Neuron (in vitro differentiated cells): ENCODE results near the gene CFAP410.
"Not testable (repeated sequence)": the region's sequence is repeated elsewhere in the genome, so short reads cannot be mapped to it uniquely, and the experiment has no call there.

Experiments used
- H2AFZ ChIP-seq: one replicate; pipeline ENCODE4 v1.6.1; 2013; ENCODE audit warnings: low read depth, mild to moderate bottlenecking, inconsistent platforms, low read length, moderate library complexity
- H3K27me3 ChIP-seq: one replicate; pipeline ENCODE4 v1.6.1; 2013; ENCODE audit warnings: low read length; ENCODE audit not compliant: insufficient read depth
- H3K36me3 ChIP-seq: one replicate; pipeline ENCODE4 v1.6.1; 2013; ENCODE audit warnings: low read length; ENCODE audit not compliant: insufficient read depth
- H3K4me1 ChIP-seq: one replicate; pipeline ENCODE4 v1.6.1; 2013; ENCODE audit warnings: low read length; ENCODE audit not compliant: insufficient read depth
- H3K4me3 ChIP-seq: 2 replicates; pipeline ENCODE4 v1.5.1; 2013; ENCODE audit warnings: mild to moderate bottlenecking, low read length, moderate library complexity
- H3K9me3 ChIP-seq: one replicate; pipeline ENCODE4 v1.6.1; 2013; ENCODE audit warnings: low read length

The CFAP410 gene

GRCh38 chr21:44364151-44365053, 25.2 kb upstream of the CFAP410 start:
- Histone ChIP-seq H3K4me1 (no peaks in the 10 kb centered on the region), H3K36me3 (no peaks in the 10 kb centered on the region), H3K4me3 (no peak overlapping the region), H2AFZ (no peak overlapping the region), H3K27me3 (peaks cover 14% of the 10 kb centered on the region), H3K9me3 (peaks cover 6% of the 10 kb centered on the region)

- H2AFZ ChIP-seq = no peak overlapping the region
- H3K36me3 ChIP-seq = no peaks in the 10 kb centered on the region
- H3K27me3 ChIP-seq = peaks cover 7% of the 10 kb centered on the region
- H3K9me3 ChIP-seq = peaks cover 6% of the 10 kb centered on the region
- no peaks in the 10 kb centered on the region for H3K4me1 ChIP-seq
- no peak overlapping the region for H3K4me3 ChIP-seq
These were observed 24.1 kb upstream of the CFAP410 start for GRCh38 chr21:44363278-44363677.

DNA sequence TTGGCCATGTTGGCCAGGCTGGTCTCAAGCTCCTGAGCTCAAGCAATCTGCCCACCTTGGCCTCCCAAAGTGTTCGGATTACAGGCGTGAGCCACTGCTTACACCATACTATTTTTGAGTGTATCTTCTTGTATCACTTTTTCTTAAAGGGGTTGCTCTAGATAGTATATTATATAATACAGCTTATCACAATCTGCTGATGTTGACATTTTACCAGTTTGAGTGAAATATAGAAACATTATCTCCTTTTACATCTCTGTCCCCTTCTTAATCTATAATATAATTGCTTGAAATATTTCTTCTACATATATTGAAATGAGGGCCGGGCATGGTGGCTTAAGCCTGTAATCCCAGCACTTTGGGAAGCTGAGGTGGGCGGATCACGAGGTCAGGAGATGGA, 22.7 kb upstream of the CFAP410 start:
- H3K4me3 ChIP-seq, H3K4me1 ChIP-seq, H3K27me3 ChIP-seq, H3K9me3 ChIP-seq, H2AFZ ChIP-seq, H3K36me3 ChIP-seq: not testable (repeated sequence)

- no peak overlapping the region for H2AFZ ChIP-seq
- peaks cover 9% of the 10 kb centered on the region for H3K4me1 ChIP-seq
- no peaks in the 10 kb centered on the region for H3K36me3 ChIP-seq
- H3K27me3 ChIP-seq = no peaks in the 10 kb centered on the region
- no peak overlapping the region for H3K4me3 ChIP-seq
- peaks cover 4% of the 10 kb centered on the region for H3K9me3 ChIP-seq
These were observed 21.0 kb upstream of the CFAP410 start for GRCh38 chr21:44360159-44360558.

GRCh38 chr21:44359396-44359795, 20.2 kb upstream of the CFAP410 start:
- no peak overlapping the region for H3K4me3 ChIP-seq
- no peak overlapping the region for H2AFZ ChIP-seq
- H3K4me1 ChIP-seq = peaks cover 9% of the 10 kb centered on the region
- peaks cover 4% of the 10 kb centered on the region for H3K9me3 ChIP-seq
- H3K27me3 ChIP-seq = no peaks in the 10 kb centered on the region
- no peaks in the 10 kb centered on the region for H3K36me3 ChIP-seq

DNA sequence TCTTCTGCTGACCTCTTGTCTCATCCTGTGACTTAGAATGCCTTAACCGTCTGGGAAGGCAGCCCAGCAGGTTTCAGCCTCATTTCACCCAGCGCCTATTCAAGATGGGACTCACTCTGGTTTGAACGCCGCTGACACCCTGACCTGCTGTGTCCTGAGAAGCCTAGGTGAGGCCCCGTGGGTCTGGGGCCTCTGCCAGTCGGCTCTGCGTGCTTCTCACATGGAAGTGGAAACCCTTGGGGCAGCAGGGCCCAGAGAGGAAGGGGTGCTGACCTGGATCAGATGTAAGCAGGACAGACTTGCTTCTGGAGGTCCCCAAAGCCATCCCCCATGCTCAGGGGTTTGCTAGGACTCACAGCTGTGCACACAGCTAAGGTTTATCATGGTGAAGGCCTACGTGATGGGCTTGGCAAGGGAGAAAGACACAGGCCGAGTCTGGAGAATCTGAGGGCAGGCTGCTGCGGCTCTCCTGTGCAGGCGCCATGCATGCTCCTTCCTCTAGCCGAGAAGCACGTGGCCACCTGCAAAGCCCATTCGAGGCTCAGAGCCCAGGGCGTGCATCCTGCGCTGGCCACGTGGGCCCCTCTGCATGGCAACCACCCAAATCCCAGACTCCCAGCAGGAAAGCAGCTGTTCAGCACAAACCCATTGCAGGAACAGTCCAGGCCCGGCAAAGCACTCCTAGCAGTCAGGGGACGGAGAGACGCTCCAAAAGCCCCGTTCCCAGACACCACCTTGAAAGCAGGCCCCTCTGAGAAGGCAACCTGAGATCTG, 18.1 kb upstream of the CFAP410 start:
- Histone ChIP-seq H2AFZ (no peak overlapping the region), H3K36me3 (no peaks in the 10 kb centered on the region), H3K9me3 (no peaks in the 10 kb centered on the region), H3K4me3 (no peak overlapping the region), H3K27me3 (no peaks in the 10 kb centered on the region), H3K4me1 (peaks cover 9% of the 10 kb centered on the region)

- H3K9me3 ChIP-seq = peaks cover 2% of the 10 kb centered on the region
- no peaks in the 10 kb centered on the region for H3K27me3 ChIP-seq
- H3K36me3 ChIP-seq = no peaks in the 10 kb centered on the region
- H3K4me3 ChIP-seq = no peak overlapping the region
- H3K4me1 ChIP-seq = peaks cover 9% of the 10 kb centered on the region
- no peak overlapping the region for H2AFZ ChIP-seq
These were observed 17.4 kb upstream of the CFAP410 start for GRCh38 chr21:44356636-44357035.

- Histone ChIP-seq H3K36me3 (no peaks in the 10 kb centered on the region), H3K27me3 (no peaks in the 10 kb centered on the region), H3K4me3 (no peak overlapping the region), H2AFZ (no peak overlapping the region), H3K9me3 (peaks cover 2% of the 10 kb centered on the region), H3K4me1 (peaks cover 9% of the 10 kb centered on the region)
These were observed 17.0 kb upstream of the CFAP410 start for GRCh38 chr21:44356160-44356559.

GRCh38 chr21:44354775-44355771, 15.9 kb upstream of the CFAP410 start:
- no peaks in the 10 kb centered on the region for H3K27me3 ChIP-seq
- H3K4me1 ChIP-seq = peaks cover 9% of the 10 kb centered on the region
- H2AFZ ChIP-seq = no peak overlapping the region
- no peaks in the 10 kb centered on the region for H3K36me3 ChIP-seq
- no peak overlapping the region for H3K4me3 ChIP-seq
- peaks cover 4% of the 10 kb centered on the region for H3K9me3 ChIP-seq

DNA sequence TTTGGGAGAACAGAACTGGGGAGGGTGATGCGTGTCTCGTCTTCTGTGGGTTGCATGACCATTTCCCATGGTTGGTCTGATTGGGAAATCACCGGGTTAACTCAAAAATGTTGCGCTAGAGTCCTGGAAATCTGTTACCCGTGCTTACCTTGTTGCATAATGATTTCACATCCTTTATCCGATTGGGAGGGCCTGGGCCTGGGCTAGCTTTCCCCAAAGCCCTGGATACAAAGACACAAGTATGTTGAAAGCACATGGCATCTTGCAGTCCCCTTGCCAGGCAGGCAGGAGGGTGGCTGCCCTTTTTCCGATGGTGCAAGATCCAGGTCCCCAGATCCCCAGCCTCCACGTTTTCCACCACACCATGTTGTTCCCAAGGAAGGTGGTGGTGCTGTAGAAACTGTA, 14.8 kb upstream of the CFAP410 start:
- H2AFZ ChIP-seq = no peak overlapping the region
- no peaks in the 10 kb centered on the region for H3K27me3 ChIP-seq
- H3K36me3 ChIP-seq = no peaks in the 10 kb centered on the region
- peaks cover 9% of the 10 kb centered on the region for H3K4me1 ChIP-seq
- H3K4me3 ChIP-seq = no peak overlapping the region
- H3K9me3 ChIP-seq = peaks cover 4% of the 10 kb centered on the region

DNA sequence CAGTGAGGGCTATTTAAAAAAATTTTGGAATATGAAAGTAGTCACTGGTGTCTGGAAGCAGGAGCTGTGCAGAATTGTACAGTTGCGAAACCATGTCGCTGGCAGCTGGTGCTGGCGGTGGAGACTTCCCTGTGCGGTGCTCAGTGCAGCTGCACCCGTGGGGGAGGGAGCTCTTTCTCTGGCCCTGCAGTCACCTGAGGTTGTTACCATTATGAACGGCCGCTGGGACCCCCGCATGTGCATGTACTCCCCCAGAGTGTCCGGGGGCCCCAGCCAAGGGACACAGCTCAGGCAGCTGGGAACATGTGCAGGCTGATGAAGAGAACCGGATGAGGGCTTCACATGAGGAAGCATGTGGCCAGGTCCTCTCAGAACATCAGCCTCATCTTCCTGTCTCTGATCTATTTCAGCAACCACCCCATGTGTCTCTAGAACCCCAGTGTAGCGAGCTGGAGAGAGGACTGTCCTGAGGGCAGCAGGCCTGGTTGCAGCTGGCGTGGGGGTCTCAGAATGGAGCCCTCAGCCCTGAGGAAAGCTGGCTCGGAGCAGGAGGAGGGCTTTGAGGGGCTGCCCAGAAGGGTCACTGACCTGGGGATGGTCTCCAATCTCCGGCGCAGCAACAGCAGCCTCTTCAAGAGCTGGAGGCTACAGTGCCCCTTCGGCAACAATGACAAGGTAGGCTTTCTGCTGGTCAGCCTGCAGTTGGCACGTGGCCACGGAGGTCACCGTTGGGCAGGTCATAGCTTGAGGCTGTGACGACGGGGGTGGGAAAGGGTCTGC, 14.2 kb upstream of the CFAP410 start, which contains the start of gene TRPM2:
TSS of gene TRPM2 (plus strand) at position 431 of the 780 bp plus-strand sequence. CDS start at position 511, 80 bp downstream.
- peaks cover 4% of the 10 kb centered on the region for H3K9me3 ChIP-seq
- H3K4me3 ChIP-seq = no peak within 1 kb of the TSS
- H2AFZ ChIP-seq = no peak within 1 kb of the TSS
- no peaks in the 10 kb centered on the region for H3K36me3 ChIP-seq
- H3K27me3 ChIP-seq = no peaks in the 10 kb centered on the region
- H3K4me1 ChIP-seq = peaks cover 9% of the 10 kb centered on the region
